Measurements from ENCODE around the gene EDARADD. TPM values are rescaled to one million over a fixed set of nuclear protein-coding genes. Genes with fewer than 3 reads are reported as not detected.
A peak's percentile ranks its signal among the peaks of the same experiment; 100 is the strongest.

Gene EDARADD
- total and polyA plus RNA-seq, 2 of the 13 experiments (the other 11 are each of a cell fraction or from before 2014, with no cell fraction given), result 0.03 TPM; not detected in 1

GRCh38 chr1:236516929-236517704, 123.0 kb downstream of the EDARADD start (continued):
- peak; percentile 45 for TF ChIP-seq RARA (CRISPR knock-in tag; IDR thresholded peaks at IDR 0.05)
- no peak for TF ChIP-seq ZNF101 (CRISPR knock-in tag; IDR thresholded peaks at IDR 0.05; ENCODE audit: borderline replicate concordance, low read depth)
- no peak for TF ChIP-seq CENPX (CRISPR knock-in tag; IDR thresholded peaks at IDR 0.05)
- no peak for TF ChIP-seq NR3C1 (CRISPR knock-in tag; IDR thresholded peaks at IDR 0.05)
- TF ChIP-seq, protein P1, sequence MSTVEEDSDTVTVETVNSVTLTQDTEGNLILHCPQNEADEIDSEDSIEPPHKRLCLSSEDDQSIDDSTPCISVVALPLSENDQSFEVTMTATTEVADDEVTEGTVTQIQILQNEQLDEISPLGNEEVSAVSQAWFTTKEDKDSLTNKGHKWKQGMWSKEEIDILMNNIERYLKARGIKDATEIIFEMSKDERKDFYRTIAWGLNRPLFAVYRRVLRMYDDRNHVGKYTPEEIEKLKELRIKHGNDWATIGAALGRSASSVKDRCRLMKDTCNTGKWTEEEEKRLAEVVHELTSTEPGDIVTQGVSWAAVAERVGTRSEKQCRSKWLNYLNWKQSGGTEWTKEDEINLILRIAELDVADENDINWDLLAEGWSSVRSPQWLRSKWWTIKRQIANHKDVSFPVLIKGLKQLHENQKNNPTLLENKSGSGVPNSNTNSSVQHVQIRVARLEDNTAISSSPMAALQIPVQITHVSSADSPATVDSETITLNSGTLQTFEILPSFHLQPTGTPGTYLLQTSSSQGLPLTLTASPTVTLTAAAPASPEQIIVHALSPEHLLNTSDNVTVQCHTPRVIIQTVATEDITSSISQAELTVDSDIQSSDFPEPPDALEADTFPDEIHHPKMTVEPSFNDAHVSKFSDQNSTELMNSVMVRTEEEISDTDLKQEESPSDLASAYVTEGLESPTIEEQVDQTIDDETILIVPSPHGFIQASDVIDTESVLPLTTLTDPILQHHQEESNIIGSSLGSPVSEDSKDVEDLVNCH (CRISPR knock-in tag; IDR thresholded peaks at IDR 0.05), result no peak
- TF ChIP-seq MXD1 (CRISPR knock-in tag; IDR thresholded peaks at IDR 0.05), result no peak
- TF ChIP-seq ELF4 (CRISPR knock-in tag; IDR thresholded peaks at IDR 0.05; ENCODE audit: borderline replicate concordance), result no peak
- TF ChIP-seq ZNF781 (CRISPR knock-in tag; IDR thresholded peaks at IDR 0.05; ENCODE audit: borderline replicate concordance, not compliant biosample characterization), result no peak
- 0 out of 2 replicates have a peak, but pooled peaks have one; percentile 20 for TF ChIP-seq HNF1A (IDR thresholded peaks at IDR 0.05; ENCODE audit: low read depth)
- peak; percentile 34; the same call in 1 of the 2 replicates for TF ChIP-seq HNF1A (CRISPR knock-in tag; IDR thresholded peaks at IDR 0.05; ENCODE audit: borderline replicate concordance)
- TF ChIP-seq HOXA3 (CRISPR knock-in tag; IDR thresholded peaks at IDR 0.05), result no peak
- TF ChIP-seq SRY (CRISPR knock-in tag; IDR thresholded peaks at IDR 0.05), result no peak
- TF ChIP-seq, protein P2, sequence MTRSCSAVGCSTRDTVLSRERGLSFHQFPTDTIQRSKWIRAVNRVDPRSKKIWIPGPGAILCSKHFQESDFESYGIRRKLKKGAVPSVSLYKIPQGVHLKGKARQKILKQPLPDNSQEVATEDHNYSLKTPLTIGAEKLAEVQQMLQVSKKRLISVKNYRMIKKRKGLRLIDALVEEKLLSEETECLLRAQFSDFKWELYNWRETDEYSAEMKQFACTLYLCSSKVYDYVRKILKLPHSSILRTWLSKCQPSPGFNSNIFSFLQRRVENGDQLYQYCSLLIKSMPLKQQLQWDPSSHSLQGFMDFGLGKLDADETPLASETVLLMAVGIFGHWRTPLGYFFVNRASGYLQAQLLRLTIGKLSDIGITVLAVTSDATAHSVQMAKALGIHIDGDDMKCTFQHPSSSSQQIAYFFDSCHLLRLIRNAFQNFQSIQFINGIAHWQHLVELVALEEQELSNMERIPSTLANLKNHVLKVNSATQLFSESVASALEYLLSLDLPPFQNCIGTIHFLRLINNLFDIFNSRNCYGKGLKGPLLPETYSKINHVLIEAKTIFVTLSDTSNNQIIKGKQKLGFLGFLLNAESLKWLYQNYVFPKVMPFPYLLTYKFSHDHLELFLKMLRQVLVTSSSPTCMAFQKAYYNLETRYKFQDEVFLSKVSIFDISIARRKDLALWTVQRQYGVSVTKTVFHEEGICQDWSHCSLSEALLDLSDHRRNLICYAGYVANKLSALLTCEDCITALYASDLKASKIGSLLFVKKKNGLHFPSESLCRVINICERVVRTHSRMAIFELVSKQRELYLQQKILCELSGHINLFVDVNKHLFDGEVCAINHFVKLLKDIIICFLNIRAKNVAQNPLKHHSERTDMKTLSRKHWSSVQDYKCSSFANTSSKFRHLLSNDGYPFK (CRISPR knock-in tag; IDR thresholded peaks at IDR 0.05; ENCODE audit: borderline replicate concordance), result no peak
- no peak for TF ChIP-seq CAMTA2 (CRISPR knock-in tag; IDR thresholded peaks at IDR 0.05; ENCODE audit: borderline replicate concordance)
- TF ChIP-seq ZNF496 (CRISPR knock-in tag; IDR thresholded peaks at IDR 0.05; ENCODE audit: insufficient replicate concordance), result no peak
- no peak for TF ChIP-seq ZNF3 (CRISPR knock-in tag; IDR thresholded peaks at IDR 0.05)
- TF ChIP-seq ZNF598 (CRISPR knock-in tag; IDR thresholded peaks at IDR 0.05; ENCODE audit: borderline replicate concordance), result no peak
- no peak for TF ChIP-seq ZNF263 (CRISPR knock-in tag; IDR thresholded peaks at IDR 0.05)

All from HepG2 (cell line).